GF-D8 (cell line): ENCODE results near the gene PEX11G.
"Not testable (repeated sequence)": the region's sequence is repeated elsewhere in the genome, so short reads cannot be mapped to it uniquely, and the experiment has no call there.

ENCODE experiments used
- DNase-seq: peaks from one replicate; lab custom pipeline; 2025; lab: John Stamatoyannopoulos, UW

The PEX11G gene

GRCh38 chr19:7467009-7467989 is 21.5 kb downstream of the PEX11G start:
- DNase-seq, result no peak

- no peak for DNase-seq
Observed at GRCh38 chr19:7463575-7463974, 25.3 kb downstream of the PEX11G start.

- DNase-seq, result no peak
Observed at GRCh38 chr19:7461841-7462629, 26.8 kb downstream of the PEX11G start.

- DNase-seq, result no peak
Observed at GRCh38 chr19:7460562-7460966, 28.3 kb downstream of the PEX11G start.

- DNase-seq, result no peak
Observed at GRCh38 chr19:7459773-7460172, 29.1 kb downstream of the PEX11G start.

GRCh38 chr19:7458675-7459074 is 30.2 kb downstream of the PEX11G start:
- no peak for DNase-seq

- no peak for DNase-seq
Observed at GRCh38 chr19:7456964-7457541, 31.8 kb downstream of the PEX11G start.

- DNase-seq, result no peak
Observed at GRCh38 chr19:7455600-7456296, 33.1 kb downstream of the PEX11G start.

GRCh38 chr19:7454998-7455397 is 33.8 kb downstream of the PEX11G start:
- no peak for DNase-seq

- DNase-seq, result no peak
Observed at GRCh38 chr19:7450243-7451223, 38.3 kb downstream of the PEX11G start.

- not testable (repeated sequence) for DNase-seq
Observed at GRCh38 chr19:7449391-7450070, 39.3 kb downstream of the PEX11G start.

GRCh38 chr19:7447648-7448047 is 41.2 kb downstream of the PEX11G start:
- no peak for DNase-seq

GRCh38 chr19:7445104-7445503 is 43.7 kb downstream of the PEX11G start:
- no peak for DNase-seq

- DNase-seq, result no peak
Observed at GRCh38 chr19:7444042-7444441, 44.8 kb downstream of the PEX11G start.

GRCh38 chr19:7442423-7442822 is 46.4 kb downstream of the PEX11G start:
- DNase-seq, result no peak

- DNase-seq, result no peak
Observed at GRCh38 chr19:7441468-7442146, 47.2 kb downstream of the PEX11G start.

GRCh38 chr19:7440188-7440975 is 48.5 kb downstream of the PEX11G start:
- DNase-seq, result no peak

- DNase-seq, result no peak
Observed at GRCh38 chr19:7435586-7435985, 53.2 kb downstream of the PEX11G start.

- DNase-seq, result no peak
Observed at GRCh38 chr19:7434391-7434790, 54.4 kb downstream of the PEX11G start.
